HG02884 (cell line): ENCODE measurements around the gene P2RY12.

Source experiments
- ATAC-seq: cut with Tn5 transposase; IDR thresholded peaks from one replicate; pipeline ENCODE4 v1.9.1; 2021; ENCODE audit warnings: mild to moderate bottlenecking, moderate library complexity; ENCODE audit not compliant: unreplicated experiment

P2RY12 gene

GRCh38 chr3:151350656-151351055, 33.9 kb downstream of the P2RY12 start:
- no peak for ATAC-seq

- no peak for ATAC-seq
Measured at GRCh38 chr3:151347432-151347831, 37.1 kb downstream of the P2RY12 start.

GRCh38 chr3:151346292-151346691, 38.3 kb downstream of the P2RY12 start:
- ATAC-seq, result no peak

- no peak for ATAC-seq
Measured at GRCh38 chr3:151345859-151346258, 38.7 kb downstream of the P2RY12 start.

GRCh38 chr3:151331696-151332095, 52.9 kb downstream of the P2RY12 start:
- ATAC-seq, result no peak

GRCh38 chr3:151330899-151331298, 53.7 kb downstream of the P2RY12 start:
- no peak for ATAC-seq

- ATAC-seq, result no peak
Measured at GRCh38 chr3:151330379-151330778, 54.2 kb downstream of the P2RY12 start.

GRCh38 chr3:151329363-151329762, 55.2 kb downstream of the P2RY12 start, which contains the start of gene P2RY13:
TSS of gene P2RY13 (minus strand) at chr3:151329549. CDS start at chr3:151329528, 21 bp downstream.
- ATAC-seq, result no peak

GRCh38 chr3:151328298-151328995, 56.1 kb downstream of the P2RY12 start:
- ATAC-seq, result no peak

GRCh38 chr3:151327571-151328198, 56.9 kb downstream of the P2RY12 start:
- no peak for ATAC-seq

GRCh38 chr3:151322511-151322910, 62.0 kb downstream of the P2RY12 start:
- ATAC-seq, result no peak

- ATAC-seq, result no peak
Measured at GRCh38 chr3:151321526-151321925, 63.0 kb downstream of the P2RY12 start.

GRCh38 chr3:151320131-151320530, 64.4 kb downstream of the P2RY12 start:
- ATAC-seq, result no peak

- ATAC-seq, result no peak
Measured at GRCh38 chr3:151319628-151320027, 64.9 kb downstream of the P2RY12 start.

- ATAC-seq, result no peak
Measured at GRCh38 chr3:151318991-151319390, 65.6 kb downstream of the P2RY12 start.

GRCh38 chr3:151318313-151318712, 66.2 kb downstream of the P2RY12 start:
- ATAC-seq, result no peak

GRCh38 chr3:151316267-151316991, 68.1 kb downstream of the P2RY12 start, which contains the start of gene GPR87:
TSS of gene GPR87 (minus strand) at chr3:151316820. CDS start at chr3:151300100, 16,720 bp downstream.
- no peak for ATAC-seq

- no peak for ATAC-seq
Measured at GRCh38 chr3:151315846-151316245, 68.7 kb downstream of the P2RY12 start.

- no peak for ATAC-seq
Measured at GRCh38 chr3:151315136-151315535, 69.4 kb downstream of the P2RY12 start.

GRCh38 chr3:151314593-151314992, 70.0 kb downstream of the P2RY12 start:
- no peak for ATAC-seq

- no peak for ATAC-seq
Measured at GRCh38 chr3:151314137-151314536, 70.4 kb downstream of the P2RY12 start.

- ATAC-seq, result no peak
Measured at GRCh38 chr3:151312972-151313371, 71.6 kb downstream of the P2RY12 start.
